HL-60 (cell line): ENCODE results near the gene FPGS.
"Not testable (repeated sequence)": the region's sequence is repeated elsewhere in the genome, so short reads cannot be mapped to it uniquely, and the experiment has no call there.

ENCODE experiments used
- DNase-seq, 2 experiments: peaks; one replicate each; pipeline ENCODE4 v3.0.0-alpha.2; 2010 to 2020; ENCODE audit warnings: low read depth in 1 of 2, low spot score in 1 of 2
- H3K27ac ChIP-seq: fragments of 250-450 bp; sonication (Bioruptor Pico); replicated peaks from 2 replicates; pipeline ENCODE4 v1.5.1; 2020; ENCODE audit warnings: mild to moderate bottlenecking, moderate library complexity
- H3K27me3 ChIP-seq: fragments of 250-450 bp; sonication (Bioruptor Pico); 2 replicates; pipeline ENCODE4 v1.5.1; 2021; ENCODE audit warnings: mild to moderate bottlenecking, moderate library complexity; ENCODE audit not compliant: insufficient read depth, poor library complexity, severe bottlenecking
- H3K4me3 ChIP-seq: replicated peaks from 2 replicates; pipeline ENCODE4 v1.5.1; 2011; ENCODE audit warnings: mild to moderate bottlenecking, control low read depth, low read length; ENCODE audit not compliant: insufficient read depth
- GABPA ChIP-seq: IDR thresholded peaks from 2 replicates; pipeline ENCODE4 v1.6.1; 2012; ENCODE audit warnings: low read depth
- POLR2AphosphoS5 ChIP-seq: IDR thresholded peaks from 2 replicates; pipeline ENCODE4 v1.6.1; 2012; ENCODE audit warnings: low read depth
- SPI1 ChIP-seq: IDR thresholded peaks from 2 replicates; pipeline ENCODE4 v1.6.1; 2012; ENCODE audit warnings: low read depth, mild to moderate bottlenecking, borderline replicate concordance
- TF ChIP-seq, protein P1 (sequence below): IDR thresholded peaks from one replicate; pipeline ENCODE4 v1.5.1; 2011; ENCODE audit warnings: low read length, control low read depth, inconsistent platforms; ENCODE audit not compliant: insufficient read depth
- TF ChIP-seq, protein P2 (sequence below): IDR thresholded peaks from 2 replicates; pipeline ENCODE4 v1.6.1; 2012; ENCODE audit warnings: low read depth; ENCODE audit not compliant: insufficient replicate concordance

Gene FPGS

DNA sequence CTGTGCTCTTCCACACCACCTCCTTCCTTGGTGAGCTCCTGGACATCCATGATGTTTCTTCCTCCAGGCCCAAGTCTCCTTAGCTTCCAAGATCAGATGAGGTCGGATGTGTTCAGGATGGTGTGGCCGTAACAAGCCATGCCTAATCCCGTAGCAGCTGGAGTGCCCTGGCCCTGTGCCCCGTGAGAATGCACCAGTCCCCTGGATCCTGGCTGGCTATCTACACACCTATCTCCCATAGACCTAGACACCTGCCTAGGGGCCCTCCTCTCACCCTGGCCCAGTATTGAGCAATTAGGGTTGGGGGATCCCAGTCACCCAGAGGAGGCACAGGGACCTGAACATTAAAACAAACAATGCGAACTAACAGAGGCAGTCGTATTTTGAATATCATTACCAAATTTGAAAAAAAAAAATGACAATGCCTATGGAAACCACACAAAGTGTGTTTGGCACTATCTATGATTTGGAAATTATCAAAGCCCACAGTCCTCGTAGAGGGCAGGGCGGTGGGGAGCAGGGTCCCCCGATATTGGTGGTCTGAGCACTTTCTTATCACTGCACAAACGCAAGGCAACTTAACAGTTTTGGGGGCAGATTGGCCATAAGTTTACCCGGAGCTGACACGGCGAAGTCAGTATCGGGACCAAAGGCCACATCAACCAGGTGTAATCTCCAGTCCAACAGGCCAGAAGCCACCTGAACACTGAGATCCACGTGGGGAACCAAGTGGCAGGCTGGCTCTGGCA is 38.6 kb downstream of the FPGS start:
- TF ChIP-seq SPI1 (no peak), POLR2AphosphoS5 (no peak), GABPA (no peak)
- TF ChIP-seq, protein P1, sequence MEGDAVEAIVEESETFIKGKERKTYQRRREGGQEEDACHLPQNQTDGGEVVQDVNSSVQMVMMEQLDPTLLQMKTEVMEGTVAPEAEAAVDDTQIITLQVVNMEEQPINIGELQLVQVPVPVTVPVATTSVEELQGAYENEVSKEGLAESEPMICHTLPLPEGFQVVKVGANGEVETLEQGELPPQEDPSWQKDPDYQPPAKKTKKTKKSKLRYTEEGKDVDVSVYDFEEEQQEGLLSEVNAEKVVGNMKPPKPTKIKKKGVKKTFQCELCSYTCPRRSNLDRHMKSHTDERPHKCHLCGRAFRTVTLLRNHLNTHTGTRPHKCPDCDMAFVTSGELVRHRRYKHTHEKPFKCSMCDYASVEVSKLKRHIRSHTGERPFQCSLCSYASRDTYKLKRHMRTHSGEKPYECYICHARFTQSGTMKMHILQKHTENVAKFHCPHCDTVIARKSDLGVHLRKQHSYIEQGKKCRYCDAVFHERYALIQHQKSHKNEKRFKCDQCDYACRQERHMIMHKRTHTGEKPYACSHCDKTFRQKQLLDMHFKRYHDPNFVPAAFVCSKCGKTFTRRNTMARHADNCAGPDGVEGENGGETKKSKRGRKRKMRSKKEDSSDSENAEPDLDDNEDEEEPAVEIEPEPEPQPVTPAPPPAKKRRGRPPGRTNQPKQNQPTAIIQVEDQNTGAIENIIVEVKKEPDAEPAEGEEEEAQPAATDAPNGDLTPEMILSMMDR, result no peak
- TF ChIP-seq, protein P2, sequence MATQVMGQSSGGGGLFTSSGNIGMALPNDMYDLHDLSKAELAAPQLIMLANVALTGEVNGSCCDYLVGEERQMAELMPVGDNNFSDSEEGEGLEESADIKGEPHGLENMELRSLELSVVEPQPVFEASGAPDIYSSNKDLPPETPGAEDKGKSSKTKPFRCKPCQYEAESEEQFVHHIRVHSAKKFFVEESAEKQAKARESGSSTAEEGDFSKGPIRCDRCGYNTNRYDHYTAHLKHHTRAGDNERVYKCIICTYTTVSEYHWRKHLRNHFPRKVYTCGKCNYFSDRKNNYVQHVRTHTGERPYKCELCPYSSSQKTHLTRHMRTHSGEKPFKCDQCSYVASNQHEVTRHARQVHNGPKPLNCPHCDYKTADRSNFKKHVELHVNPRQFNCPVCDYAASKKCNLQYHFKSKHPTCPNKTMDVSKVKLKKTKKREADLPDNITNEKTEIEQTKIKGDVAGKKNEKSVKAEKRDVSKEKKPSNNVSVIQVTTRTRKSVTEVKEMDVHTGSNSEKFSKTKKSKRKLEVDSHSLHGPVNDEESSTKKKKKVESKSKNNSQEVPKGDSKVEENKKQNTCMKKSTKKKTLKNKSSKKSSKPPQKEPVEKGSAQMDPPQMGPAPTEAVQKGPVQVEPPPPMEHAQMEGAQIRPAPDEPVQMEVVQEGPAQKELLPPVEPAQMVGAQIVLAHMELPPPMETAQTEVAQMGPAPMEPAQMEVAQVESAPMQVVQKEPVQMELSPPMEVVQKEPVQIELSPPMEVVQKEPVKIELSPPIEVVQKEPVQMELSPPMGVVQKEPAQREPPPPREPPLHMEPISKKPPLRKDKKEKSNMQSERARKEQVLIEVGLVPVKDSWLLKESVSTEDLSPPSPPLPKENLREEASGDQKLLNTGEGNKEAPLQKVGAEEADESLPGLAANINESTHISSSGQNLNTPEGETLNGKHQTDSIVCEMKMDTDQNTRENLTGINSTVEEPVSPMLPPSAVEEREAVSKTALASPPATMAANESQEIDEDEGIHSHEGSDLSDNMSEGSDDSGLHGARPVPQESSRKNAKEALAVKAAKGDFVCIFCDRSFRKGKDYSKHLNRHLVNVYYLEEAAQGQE, result no peak
- Histone ChIP-seq H3K27ac (no peak overlapping the region), H3K27me3 (no peaks in the 10 kb centered on the region)

DNA sequence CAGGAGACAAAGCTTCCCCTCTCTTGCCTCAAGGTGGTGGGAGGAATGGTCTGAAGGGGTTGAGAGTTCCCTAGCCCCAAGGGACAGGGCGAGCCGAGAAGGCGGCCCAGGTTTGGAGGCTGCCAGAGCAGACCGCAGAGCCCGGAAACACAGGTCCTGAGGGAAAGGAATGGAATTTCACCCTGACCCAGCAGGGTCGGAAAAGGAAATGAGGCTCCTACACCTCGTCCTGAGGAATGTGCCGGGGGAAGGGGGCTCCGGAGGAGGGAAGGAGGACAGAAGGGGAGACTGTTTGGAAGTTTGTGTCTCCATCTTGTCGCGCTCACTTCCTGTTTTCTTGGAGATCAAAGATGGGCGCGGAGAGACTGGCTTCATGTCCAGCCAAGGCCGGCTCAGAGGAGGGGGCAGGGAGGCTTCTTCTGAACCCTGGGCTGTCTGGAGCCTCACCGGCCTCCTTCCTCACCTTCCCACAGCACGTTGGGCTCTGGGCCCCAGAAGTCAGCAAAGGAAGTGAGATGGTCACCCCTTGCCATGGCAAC is 42.2 kb downstream of the FPGS start:
- no peak overlapping the region for H3K27ac ChIP-seq
- no peak overlapping the region for H3K4me3 ChIP-seq
- TF ChIP-seq GABPA (no peak), POLR2AphosphoS5 (no peak), SPI1 (no peak)
- TF ChIP-seq, protein P2, result no peak
- TF ChIP-seq, protein P1, result no peak
- no peaks in the 10 kb centered on the region for H3K27me3 ChIP-seq
- no peak for DNase-seq

More for the DNA sequence above, 38.6 kb downstream of the FPGS start:
- H3K4me3 ChIP-seq, result no peak overlapping the region
- DNase-seq, result no peak

DNA sequence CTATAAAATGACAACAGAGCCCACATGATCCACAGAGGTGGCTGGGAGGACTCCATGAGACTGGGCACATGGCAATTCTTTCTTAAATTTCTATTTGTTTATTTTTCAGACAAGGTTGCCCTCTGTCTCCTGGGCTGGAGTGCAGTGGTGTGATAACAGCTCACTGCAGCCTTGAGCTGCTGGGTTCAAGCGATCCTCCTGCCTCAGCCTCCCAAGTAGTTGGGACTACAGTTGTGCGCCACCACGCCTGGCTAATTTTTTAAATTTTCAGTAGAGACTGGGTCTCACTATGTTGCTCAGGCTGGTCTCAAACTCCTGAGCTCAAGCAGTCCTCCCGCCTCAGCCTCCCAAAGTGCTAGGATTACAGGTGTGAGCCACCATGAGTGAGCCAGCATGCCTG is 42.9 kb downstream of the FPGS start:
- not testable (repeated sequence) for H3K4me3 ChIP-seq, H3K27ac ChIP-seq, H3K27me3 ChIP-seq, DNase-seq

DNA sequence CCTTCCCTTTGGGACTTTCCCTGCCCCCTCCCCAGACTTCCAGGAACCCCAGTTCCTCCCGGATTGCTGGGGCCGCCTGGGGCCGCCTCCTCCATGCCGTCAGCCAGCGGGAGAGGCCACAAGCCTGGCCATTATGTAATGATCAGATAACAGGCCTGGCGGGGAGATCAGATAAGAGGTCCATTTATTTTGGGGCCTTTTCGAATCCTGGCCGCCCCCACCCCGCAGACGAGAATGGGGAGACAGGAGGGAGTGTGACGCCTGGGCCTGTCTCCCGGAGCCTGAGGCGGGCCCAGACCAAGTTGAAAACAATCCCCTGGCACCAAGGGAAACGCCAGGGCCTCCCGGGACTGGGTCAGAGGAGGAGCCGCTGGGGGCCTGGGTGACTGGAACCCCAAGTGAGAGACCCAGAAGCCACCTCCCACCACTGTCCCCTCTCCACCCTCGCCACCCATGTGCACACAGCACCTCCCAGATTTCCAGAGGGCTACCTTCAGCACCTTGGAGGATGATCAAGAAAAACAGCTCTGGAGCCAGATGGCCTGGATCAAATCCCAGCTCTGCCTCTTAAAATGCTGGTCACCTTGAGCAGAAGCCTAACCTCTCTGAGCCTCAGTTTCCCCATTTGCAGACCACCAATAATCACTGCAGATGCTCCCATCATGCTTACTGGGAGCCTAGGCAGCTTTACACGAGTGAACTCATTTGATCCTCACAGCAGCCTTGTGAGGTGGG is 43.9 kb downstream of the FPGS start:
- Histone ChIP-seq H3K27ac (no peak overlapping the region), H3K4me3 (no peak overlapping the region), H3K27me3 (no peaks in the 10 kb centered on the region)
- DNase-seq, result no peak
- TF ChIP-seq, protein P1, result no peak
- TF ChIP-seq, protein P2, result no peak
- no peak for TF ChIP-seq SPI1
- TF ChIP-seq GABPA, result no peak
- no peak for TF ChIP-seq POLR2AphosphoS5
